HCT116 (cell line): ENCODE measurements around the gene FBXO31. TPM values are rescaled to one million over a fixed set of nuclear protein-coding genes. Genes with fewer than 3 reads are reported as not detected.

ENCODE experiments used
- ATAC-seq: fragments of 200-7000 bp; cut with Tn5 transposase; 2 replicates; pipeline ENCODE4 v1.9.1; 2020; ENCODE audit warnings: mild to moderate bottlenecking, moderate library complexity
- BruUV-seq: library from RNA; stranded (reverse); fragments of 400-500 nt; replicated peaks from 2 replicates; lab custom pipeline; 2021; lab: Mats Ljungman, UMichigan
- CTCF ChIA-PET: fragments of 300-600 bp; sonication (Branson Sonifier 250); formaldehyde crosslinking; loops from one replicate; lab custom pipeline; 2021; ENCODE audit warnings: antibody characterized with exemption; lab: Charles Lee
- POLR2A ChIA-PET: fragments of 300-600, 350-600 bp; sonication (Branson Sonifier 250); formaldehyde crosslinking; loops from one replicate; lab custom pipeline; 2021; ENCODE audit warnings: antibody characterized with exemption; lab: Charles Lee
- RAD21 ChIA-PET, 2 experiments: fragments of 300-600 bp; sonication (Branson Sonifier 250); formaldehyde crosslinking; loops; one replicate each; lab custom pipeline; 2023; ENCODE audit warnings: low total read pairs in 2 of 2; ENCODE audit not compliant: uncharacterized antibody in 2 of 2, unreplicated experiment in 2 of 2, low non-redundant PET in 1 of 2; lab: Charles Lee
- DNase-seq: peaks from one replicate; pipeline ENCODE4 v3.0.0-alpha.2; 2010; ENCODE audit warnings: low read depth, low spot score
- H2AFZ ChIP-seq: fragments of 200-600 bp; shearing (Covaris generic), sonication (generic); 2 replicates; pipeline ENCODE4 v1.6.1; 2017; ENCODE audit warnings: low read depth, mixed run types, mixed read lengths, antibody characterized with exemption, low read length; ENCODE audit not compliant: poor library complexity, severe bottlenecking
- H3K27ac ChIP-seq: 2 replicates; pipeline ENCODE4 v1.5.1; 2012; ENCODE audit warnings: low read depth, low read length
- H3K27me3 ChIP-seq: fragments of 200-600 bp; sonication (generic); 2 replicates; pipeline ENCODE4 v1.6.1; 2016; ENCODE audit warnings: mixed run types, low read length, mixed read lengths; ENCODE audit not compliant: insufficient read depth
- H3K36me3 ChIP-seq, 2 experiments: fragments of 200-500 bp in 1 of 2; fragments of 200-600 bp in 1 of 2; sonication (Bioruptor generic) in 1 of 2; sonication (generic) in 1 of 2; 2 replicates each; pipeline versions ENCODE4 v1.5.1 to v1.6.1; 2014 to 2016; ENCODE audit warnings: low read length in 2 of 2, inconsistent platforms in 1 of 2, mixed read lengths in 1 of 2, mixed run types in 1 of 2; ENCODE audit not compliant: insufficient read depth in 2 of 2, control insufficient read depth in 1 of 2
- H3K4me1 ChIP-seq, 2 experiments: fragments of 200-600 bp in 1 of 2; sonication (generic) in 1 of 2; 2 replicates each; pipeline versions ENCODE4 v1.5.1 to v1.6.1; 2012 to 2017; ENCODE audit warnings: low read length in 2 of 2, inconsistent platforms in 1 of 2, mild to moderate bottlenecking in 1 of 2, mixed read lengths in 1 of 2, mixed run types in 1 of 2, moderate library complexity in 1 of 2; ENCODE audit not compliant: insufficient read depth in 2 of 2, control insufficient read depth in 1 of 2
- H3K4me2 ChIP-seq: fragments of 200-600 bp; sonication (generic); 2 replicates; pipeline ENCODE4 v1.6.1; 2017; ENCODE audit warnings: mixed run types, low read length, mixed read lengths
- H3K4me3 ChIP-seq, 2 experiments: fragments of 200-600 bp in 1 of 2; sonication (generic) in 1 of 2; replicated peaks in 1 of 2; 2 replicates each; pipeline ENCODE4 v1.5.1; 2011 to 2016; ENCODE audit warnings: low read length in 2 of 2, control low read depth in 1 of 2, low read depth in 1 of 2, mild to moderate bottlenecking in 1 of 2, mixed read lengths in 1 of 2, mixed run types in 1 of 2
- H3K79me2 ChIP-seq: fragments of 200-600 bp; sonication (generic); 2 replicates; pipeline ENCODE4 v1.6.1; 2017; ENCODE audit warnings: mild to moderate bottlenecking, mixed run types, low read length, moderate library complexity, mixed read lengths; ENCODE audit not compliant: insufficient read depth
- H3K9ac ChIP-seq: fragments of 200-600 bp; sonication (generic); 2 replicates; pipeline ENCODE4 v1.6.1; 2016; ENCODE audit warnings: low read length, mixed read lengths
- H3K9me2 ChIP-seq: fragments of 200-600 bp; sonication (generic), shearing (Covaris generic); 2 replicates; pipeline ENCODE4 v1.6.1; 2017; ENCODE audit warnings: mixed run types, mild to moderate bottlenecking, moderate library complexity; ENCODE audit not compliant: insufficient read depth
- H3K9me3 ChIP-seq, 2 experiments: fragments of 200-500 bp in 1 of 2; fragments of 200-600 bp in 1 of 2; sonication (Bioruptor generic) in 1 of 2; sonication (generic) in 1 of 2; 2 replicates each; pipeline ENCODE4 v1.6.1; 2014 to 2017; ENCODE audit warnings: low read length in 2 of 2, mixed read lengths in 2 of 2, inconsistent platforms in 1 of 2, low read depth in 1 of 2, mild to moderate bottlenecking in 1 of 2, mixed run types in 1 of 2, moderate library complexity in 1 of 2; ENCODE audit not compliant: control insufficient read depth in 1 of 2, insufficient read depth in 1 of 2
- H4K20me1 ChIP-seq: fragments of 200-600 bp; sonication (generic), shearing (Covaris generic); 2 replicates; pipeline ENCODE4 v1.6.1; 2017; ENCODE audit warnings: mixed run types, mild to moderate bottlenecking, moderate library complexity; ENCODE audit not compliant: insufficient read depth
- EGR1 ChIP-seq: IDR thresholded peaks from 2 replicates; pipeline ENCODE4 v1.6.1; 2012; ENCODE audit warnings: low read depth
- ELF1 ChIP-seq: IDR thresholded peaks from 2 replicates; pipeline ENCODE4 v1.6.1; 2012; ENCODE audit warnings: low read depth, borderline replicate concordance
- JUND ChIP-seq: IDR thresholded peaks from 2 replicates; pipeline ENCODE4 v1.6.1; 2012
- POLR2AphosphoS5 ChIP-seq: IDR thresholded peaks from 2 replicates; pipeline ENCODE4 v1.6.1; 2011; ENCODE audit warnings: mild to moderate bottlenecking, low read depth, low read length, moderate library complexity
- SIN3A ChIP-seq: IDR thresholded peaks from 2 replicates; pipeline ENCODE4 v1.6.1; 2012; ENCODE audit warnings: low read depth
- YY1 ChIP-seq: IDR thresholded peaks from 2 replicates; pipeline ENCODE4 v1.6.1; 2011; ENCODE audit warnings: low read length, low read depth, moderate library complexity, mild to moderate bottlenecking; ENCODE audit not compliant: insufficient replicate concordance; ENCODE audit errors: extremely low read depth
- intact Hi-C: fragments of 100-400 bp; cut with micrococcal nuclease; formaldehyde crosslinking; loops from 2 replicates; pipeline ENCODE4 v1.10.0; 2022
- total RNA-seq: library from RNA; stranded (reverse); gene quantifications from one replicate; pipeline ENCODE4 v1.2.1, GENCODE V29; 2021; ENCODE audit not compliant: unreplicated experiment
- TF ChIP-seq, protein P1 (sequence below): IDR thresholded peaks from 2 replicates; pipeline ENCODE4 v1.6.1; 2012
- TF ChIP-seq, protein P2 (sequence below): IDR thresholded peaks from 2 replicates; pipeline ENCODE4 v1.6.1; 2011; ENCODE audit warnings: mild to moderate bottlenecking, low read length, moderate library complexity; ENCODE audit not compliant: insufficient replicate concordance; ENCODE audit errors: extremely low read depth

Gene FBXO31
- total RNA-seq, 1 experiment from 2014 or later = 52.1 TPM

DNA sequence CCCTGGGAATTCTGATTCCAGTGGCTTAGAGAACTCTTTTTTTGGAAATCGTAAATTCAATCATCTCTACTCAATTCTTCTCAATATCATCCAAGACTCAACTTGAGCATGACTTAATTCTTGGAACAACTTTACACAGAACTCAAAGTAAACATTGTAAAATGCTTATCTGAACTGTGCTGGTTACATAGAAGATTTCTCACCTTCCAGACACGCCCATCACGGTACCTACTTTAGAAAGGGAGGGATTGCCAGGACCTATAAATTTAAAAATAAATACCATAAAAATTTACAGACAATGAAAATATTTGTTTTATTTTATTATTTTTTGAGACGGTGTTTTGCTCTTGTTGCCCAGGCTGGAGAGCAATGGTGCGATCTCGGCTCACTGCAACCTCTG lies 35.1 kb upstream of the FBXO31 start:
- no peak for TF ChIP-seq JUND
- intact Hi-C loops = loop anchor here (5.0 kb wide), 1 partner anchor 154 kb away; no protein-coding TSS in a partner anchor
- Histone ChIP-seq H3K79me2 (no peaks in the 10 kb centered on the region), H3K9ac (no peak overlapping the region), H4K20me1 (no peaks in the 10 kb centered on the region), H3K4me3 (no peak overlapping the region), H3K9me2 (no peaks in the 10 kb centered on the region), H3K36me3 (peaks cover 25 to 30% of the 10 kb centered on the region in 2 experiments; a peak in 3 of 4 replicates), H3K9me3 (no peaks in the 10 kb centered on the region), H2AFZ (no peak overlapping the region), H3K4me2 (no peak overlapping the region), H3K27ac (no peak overlapping the region), H3K4me1 (no peaks in the 10 kb centered on the region), H3K27me3 (no peaks in the 10 kb centered on the region)
- DNase-seq (no peak), ATAC-seq (no peak)
- ChIA-PET POLR2A (no interaction called here), RAD21 (no interaction called here), CTCF (interaction anchor here (4.8 kb wide), 1 partner anchor 218 kb away, joined by 61 read pairs; no protein-coding TSS in a partner anchor)
- no TSS peak for BruUV-seq

DNA sequence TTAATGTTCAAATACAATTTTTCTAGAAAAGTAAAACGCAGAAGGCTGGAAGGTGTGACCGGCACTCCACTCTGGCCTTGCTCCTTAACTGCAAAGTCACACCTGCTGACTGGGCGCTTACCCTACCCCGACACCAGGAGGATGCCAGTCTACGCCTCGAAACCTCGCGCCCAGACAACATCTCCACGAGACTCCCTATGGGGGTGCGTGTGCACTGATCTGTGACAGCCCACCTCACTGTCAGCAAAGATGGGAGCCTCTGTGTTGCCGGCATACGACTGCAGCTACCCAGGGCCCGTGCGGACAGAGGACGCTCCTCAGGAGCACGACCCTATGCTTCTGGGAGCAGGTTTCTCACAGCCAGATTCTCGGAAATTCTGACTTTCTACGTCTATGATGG lies 34.6 kb upstream of the FBXO31 start:
- no peak overlapping the region for H3K4me2 ChIP-seq
- no peaks in the 10 kb centered on the region for H4K20me1 ChIP-seq
- ChIA-PET RAD21 (interaction anchor here in 1 of 2 experiments (0.8 kb wide), 1 partner anchor 217 kb away, joined by 3 read pairs; no protein-coding TSS in a partner anchor), CTCF (interaction anchor here (4.8 kb wide), 1 partner anchor 218 kb away, joined by 61 read pairs; no protein-coding TSS in a partner anchor), POLR2A (no interaction called here)
- H3K79me2 ChIP-seq = no peaks in the 10 kb centered on the region
- DNase-seq (no peak), ATAC-seq (no peak)
- no peak overlapping the region for H3K9ac ChIP-seq
- H2AFZ ChIP-seq = no peak overlapping the region
- H3K4me1 ChIP-seq = no peaks in the 10 kb centered on the region
- TF ChIP-seq EGR1 = no peak
- TF ChIP-seq SIN3A = no peak
- TF ChIP-seq, protein P1, sequence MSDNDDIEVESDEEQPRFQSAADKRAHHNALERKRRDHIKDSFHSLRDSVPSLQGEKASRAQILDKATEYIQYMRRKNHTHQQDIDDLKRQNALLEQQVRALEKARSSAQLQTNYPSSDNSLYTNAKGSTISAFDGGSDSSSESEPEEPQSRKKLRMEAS = no peak
- TF ChIP-seq, protein P2, sequence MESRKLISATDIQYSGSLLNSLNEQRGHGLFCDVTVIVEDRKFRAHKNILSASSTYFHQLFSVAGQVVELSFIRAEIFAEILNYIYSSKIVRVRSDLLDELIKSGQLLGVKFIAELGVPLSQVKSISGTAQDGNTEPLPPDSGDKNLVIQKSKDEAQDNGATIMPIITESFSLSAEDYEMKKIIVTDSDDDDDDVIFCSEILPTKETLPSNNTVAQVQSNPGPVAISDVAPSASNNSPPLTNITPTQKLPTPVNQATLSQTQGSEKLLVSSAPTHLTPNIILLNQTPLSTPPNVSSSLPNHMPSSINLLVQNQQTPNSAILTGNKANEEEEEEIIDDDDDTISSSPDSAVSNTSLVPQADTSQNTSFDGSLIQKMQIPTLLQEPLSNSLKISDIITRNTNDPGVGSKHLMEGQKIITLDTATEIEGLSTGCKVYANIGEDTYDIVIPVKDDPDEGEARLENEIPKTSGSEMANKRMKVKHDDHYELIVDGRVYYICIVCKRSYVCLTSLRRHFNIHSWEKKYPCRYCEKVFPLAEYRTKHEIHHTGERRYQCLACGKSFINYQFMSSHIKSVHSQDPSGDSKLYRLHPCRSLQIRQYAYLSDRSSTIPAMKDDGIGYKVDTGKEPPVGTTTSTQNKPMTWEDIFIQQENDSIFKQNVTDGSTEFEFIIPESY = no peak
- no peak for TF ChIP-seq YY1
- TF ChIP-seq POLR2AphosphoS5 = no peak
- TF ChIP-seq ELF1 = no peak
- intact Hi-C loops = loop anchor here (5.0 kb wide), 1 partner anchor 154 kb away; no protein-coding TSS in a partner anchor
- H3K27ac ChIP-seq = no peak overlapping the region
- no peaks in the 10 kb centered on the region for H3K27me3 ChIP-seq
- H3K4me3 ChIP-seq = no peak overlapping the region
- H3K36me3 ChIP-seq = peaks cover 25 to 30% of the 10 kb centered on the region in 2 experiments; a peak in 3 of 4 replicates
- no TSS peak for BruUV-seq
- H3K9me3 ChIP-seq = no peaks in the 10 kb centered on the region
- H3K9me2 ChIP-seq = no peaks in the 10 kb centered on the region
